Bronchial epithelial cell (primary cell): ENCODE data around the gene RAB28. TPM values are rescaled to one million over a fixed set of nuclear protein-coding genes. Genes with fewer than 3 reads are reported as not detected.
A peak's percentile ranks its signal among the peaks of the same experiment; 100 is the strongest.

Experiments
- DNase-seq: peaks from one replicate; pipeline ENCODE4 v3.0.0-alpha.2; 2010; ENCODE audit warnings: low read depth
- FAIRE-seq: peaks from 2 replicates; lab custom pipeline; 2011; peaks lifted over from hg19 to GRCh38; lab: Jason Lieb, UNC
- H3K27me3 ChIP-seq: 2 replicates; pipeline ENCODE4 v1.5.1; 2011; ENCODE audit warnings: low read length; ENCODE audit not compliant: control insufficient read depth, insufficient read depth
- H3K36me3 ChIP-seq: 2 replicates; pipeline ENCODE4 v1.5.1; 2011; ENCODE audit warnings: low read length; ENCODE audit not compliant: control insufficient read depth, insufficient read depth
- H3K4me3 ChIP-seq: 2 replicates; pipeline ENCODE4 v1.5.1; 2011; ENCODE audit warnings: mild to moderate bottlenecking, low read depth, low read length, control low read depth
- total RNA-seq: library from RNA; depleted of rRNA; stranded (reverse); fragments of >200 nt; gene quantifications from 2 replicates; pipeline ENCODE4 v1.2.1, GENCODE V29; 2014
- TF ChIP-seq, protein P1 (sequence below): IDR thresholded peaks from 2 replicates; pipeline ENCODE4 v1.5.1; 2011; ENCODE audit warnings: mild to moderate bottlenecking, moderate library complexity, low read length, control low read depth, inconsistent platforms; ENCODE audit not compliant: insufficient read depth, severe bottlenecking

Gene RAB28
- total RNA-seq, 1 donor from 2014 or later, result 14.0 TPM

GRCh38 chr4:13496605-13497004 lies 12.5 kb upstream of the RAB28 start:
- no peak overlapping the region for H3K4me3 ChIP-seq
- H3K36me3 ChIP-seq, result no peaks in the 10 kb centered on the region
- no peak for DNase-seq
- FAIRE-seq, result no peak
- TF ChIP-seq, protein P1, sequence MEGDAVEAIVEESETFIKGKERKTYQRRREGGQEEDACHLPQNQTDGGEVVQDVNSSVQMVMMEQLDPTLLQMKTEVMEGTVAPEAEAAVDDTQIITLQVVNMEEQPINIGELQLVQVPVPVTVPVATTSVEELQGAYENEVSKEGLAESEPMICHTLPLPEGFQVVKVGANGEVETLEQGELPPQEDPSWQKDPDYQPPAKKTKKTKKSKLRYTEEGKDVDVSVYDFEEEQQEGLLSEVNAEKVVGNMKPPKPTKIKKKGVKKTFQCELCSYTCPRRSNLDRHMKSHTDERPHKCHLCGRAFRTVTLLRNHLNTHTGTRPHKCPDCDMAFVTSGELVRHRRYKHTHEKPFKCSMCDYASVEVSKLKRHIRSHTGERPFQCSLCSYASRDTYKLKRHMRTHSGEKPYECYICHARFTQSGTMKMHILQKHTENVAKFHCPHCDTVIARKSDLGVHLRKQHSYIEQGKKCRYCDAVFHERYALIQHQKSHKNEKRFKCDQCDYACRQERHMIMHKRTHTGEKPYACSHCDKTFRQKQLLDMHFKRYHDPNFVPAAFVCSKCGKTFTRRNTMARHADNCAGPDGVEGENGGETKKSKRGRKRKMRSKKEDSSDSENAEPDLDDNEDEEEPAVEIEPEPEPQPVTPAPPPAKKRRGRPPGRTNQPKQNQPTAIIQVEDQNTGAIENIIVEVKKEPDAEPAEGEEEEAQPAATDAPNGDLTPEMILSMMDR, result no peak
- no peaks in the 10 kb centered on the region for H3K27me3 ChIP-seq

GRCh38 chr4:13495753-13496152 lies 11.6 kb upstream of the RAB28 start:
- FAIRE-seq (no peak), DNase-seq (no peak)
- TF ChIP-seq, protein P1, result no peak
- Histone ChIP-seq H3K36me3 (no peaks in the 10 kb centered on the region), H3K27me3 (no peaks in the 10 kb centered on the region), H3K4me3 (no peak overlapping the region)

GRCh38 chr4:13493793-13494192 lies 9.7 kb upstream of the RAB28 start:
- TF ChIP-seq, protein P1, result no peak
- Histone ChIP-seq H3K27me3 (no peaks in the 10 kb centered on the region), H3K4me3 (no peak overlapping the region), H3K36me3 (no peaks in the 10 kb centered on the region)
- FAIRE-seq (no peak), DNase-seq (no peak)

DNA sequence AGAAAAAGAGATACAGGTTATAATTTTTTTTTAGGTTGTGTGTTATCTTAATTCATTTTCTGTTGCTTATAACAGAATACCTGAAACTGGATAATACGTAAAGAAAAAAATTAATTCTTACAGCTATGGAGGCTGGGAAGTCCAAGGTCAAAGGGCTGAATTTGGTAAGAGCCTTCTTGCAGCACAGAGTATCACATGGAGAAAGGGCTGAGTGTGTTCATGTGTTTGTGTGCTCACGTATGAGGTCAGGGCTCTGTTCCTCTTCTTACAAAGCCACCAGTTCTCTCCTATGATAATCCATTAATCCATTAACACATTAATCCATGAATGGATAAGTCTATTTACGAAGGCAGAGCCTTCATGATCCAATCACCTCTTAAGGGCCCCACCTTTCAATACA lies 8.6 kb upstream of the RAB28 start:
- DNase-seq (no peak), FAIRE-seq (no peak)
- TF ChIP-seq, protein P1, result no peak
- Histone ChIP-seq H3K36me3 (no peaks in the 10 kb centered on the region), H3K27me3 (no peaks in the 10 kb centered on the region), H3K4me3 (no peak overlapping the region)

- Histone ChIP-seq H3K4me3 (peak overlapping the region; percentile 84), H3K36me3 (no peaks in the 10 kb centered on the region), H3K27me3 (no peaks in the 10 kb centered on the region)
- peak; percentile 36 for DNase-seq
- no peak for FAIRE-seq
- TF ChIP-seq, protein P1, result no peak
Measured at GRCh38 chr4:13484749-13485221, 645 bp upstream of the RAB28 start.

GRCh38 chr4:13483768-13484121 lies 395 bp downstream of the RAB28 start:
- no peaks in the 10 kb centered on the region for H3K36me3 ChIP-seq
- no peak for FAIRE-seq
- TF ChIP-seq, protein P1, result no peak
- DNase-seq, result peak; percentile 48
- H3K4me3 ChIP-seq, result peak overlapping the region; percentile 84
- no peaks in the 10 kb centered on the region for H3K27me3 ChIP-seq
